Measurements from ENCODE around the gene SPTY2D1.
"Not testable (repeated sequence)": the region's sequence is repeated elsewhere in the genome, so short reads cannot be mapped to it uniquely, and the experiment has no call there.

- not testable (repeated sequence) for TF ChIP-seq CTCF, POLR2A (IDR thresholded peaks at IDR 0.05)
These were observed 31.3 kb upstream of the SPTY2D1 start for GRCh38 chr11:18665353-18665872.

All from adrenal gland (tissue), 5 donors.